Measurements from ENCODE around the gene GALNT2. TPM values are rescaled to one million over a fixed set of nuclear protein-coding genes. Genes with fewer than 3 reads are reported as not detected.
A peak's percentile ranks its signal among the peaks of the same experiment; 100 is the strongest.

Gene GALNT2
- total and polyA plus RNA-seq, 9 of the 15 experiments (the other 6 are each of a cell fraction or from before 2014, with no cell fraction given), result 1.6 to 106 (median 51.9) TPM

GRCh38 chr1:230156068-230156467 is 89.0 kb downstream of the GALNT2 start (continued):
- no peak for TF ChIP-seq MBD2 (IDR thresholded peaks at IDR 0.05; ENCODE audit: borderline replicate concordance, low read depth)
- TF ChIP-seq, protein P1, sequence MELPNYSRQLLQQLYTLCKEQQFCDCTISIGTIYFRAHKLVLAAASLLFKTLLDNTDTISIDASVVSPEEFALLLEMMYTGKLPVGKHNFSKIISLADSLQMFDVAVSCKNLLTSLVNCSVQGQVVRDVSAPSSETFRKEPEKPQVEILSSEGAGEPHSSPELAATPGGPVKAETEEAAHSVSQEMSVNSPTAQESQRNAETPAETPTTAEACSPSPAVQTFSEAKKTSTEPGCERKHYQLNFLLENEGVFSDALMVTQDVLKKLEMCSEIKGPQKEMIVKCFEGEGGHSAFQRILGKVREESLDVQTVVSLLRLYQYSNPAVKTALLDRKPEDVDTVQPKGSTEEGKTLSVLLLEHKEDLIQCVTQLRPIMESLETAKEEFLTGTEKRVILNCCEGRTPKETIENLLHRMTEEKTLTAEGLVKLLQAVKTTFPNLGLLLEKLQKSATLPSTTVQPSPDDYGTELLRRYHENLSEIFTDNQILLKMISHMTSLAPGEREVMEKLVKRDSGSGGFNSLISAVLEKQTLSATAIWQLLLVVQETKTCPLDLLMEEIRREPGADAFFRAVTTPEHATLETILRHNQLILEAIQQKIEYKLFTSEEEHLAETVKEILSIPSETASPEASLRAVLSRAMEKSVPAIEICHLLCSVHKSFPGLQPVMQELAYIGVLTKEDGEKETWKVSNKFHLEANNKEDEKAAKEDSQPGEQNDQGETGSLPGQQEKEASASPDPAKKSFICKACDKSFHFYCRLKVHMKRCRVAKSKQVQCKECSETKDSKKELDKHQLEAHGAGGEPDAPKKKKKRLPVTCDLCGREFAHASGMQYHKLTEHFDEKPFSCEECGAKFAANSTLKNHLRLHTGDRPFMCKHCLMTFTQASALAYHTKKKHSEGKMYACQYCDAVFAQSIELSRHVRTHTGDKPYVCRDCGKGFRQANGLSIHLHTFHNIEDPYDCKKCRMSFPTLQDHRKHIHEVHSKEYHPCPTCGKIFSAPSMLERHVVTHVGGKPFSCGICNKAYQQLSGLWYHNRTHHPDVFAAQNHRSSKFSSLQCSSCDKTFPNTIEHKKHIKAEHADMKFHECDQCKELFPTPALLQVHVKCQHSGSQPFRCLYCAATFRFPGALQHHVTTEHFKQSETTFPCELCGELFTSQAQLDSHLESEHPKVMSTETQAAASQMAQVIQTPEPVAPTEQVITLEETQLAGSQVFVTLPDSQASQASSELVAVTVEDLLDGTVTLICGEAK (IDR thresholded peaks at IDR 0.05), result peak; percentile 42; the same call in 1 of the 2 replicates
- TF ChIP-seq, protein P1 (CRISPR knock-in tag; IDR thresholded peaks at IDR 0.05), result no peak
- no peak for TF ChIP-seq ZNF197 (CRISPR knock-in tag; IDR thresholded peaks at IDR 0.05; ENCODE audit: low read depth)
- TF ChIP-seq MIER1 (IDR thresholded peaks at IDR 0.05; ENCODE audit: low read depth), result no peak
- peak; percentile 42; the same call in 1 of the 2 replicates for TF ChIP-seq MAFK (IDR thresholded peaks at IDR 0.05; ENCODE audit: low read length)
- no peak for TF ChIP-seq ZNF583 (CRISPR knock-in tag; IDR thresholded peaks at IDR 0.05)
- no peak for TF ChIP-seq BRF2 (IDR thresholded peaks at IDR 0.05; ENCODE audit: borderline replicate concordance, insufficient read depth, insufficient read length)
- TF ChIP-seq ZNF395 (CRISPR knock-in tag; IDR thresholded peaks at IDR 0.05), result no peak
- TF ChIP-seq HNRNPH1 (optimal IDR thresholded peaks at IDR 0.05; ENCODE audit: low read depth, low read length), result no peak
- TF ChIP-seq NCOA4 (IDR thresholded peaks at IDR 0.05; ENCODE audit: partially characterized antibody), result no peak
- TF ChIP-seq BACH1 (tag; IDR thresholded peaks at IDR 0.05), result no peak; the same call in 1 of the 2 replicates
- TF ChIP-seq CTBP1 (IDR thresholded peaks at IDR 0.05; ENCODE audit: borderline replicate concordance), result 0 out of 2 replicates have a peak, but pooled peaks have one; percentile 40

Measured in K562 (cell line).